Suprapubic skin (tissue), 4 donors: Measurements from ENCODE around the gene MYO9B. TPM values are rescaled to one million over a fixed set of nuclear protein-coding genes. Genes with fewer than 3 reads are reported as not detected.

Experiments used
- DNase-seq, 2 donors: peaks; one replicate each; pipeline ENCODE4 v3.0.0-alpha.2; 2019; ENCODE audit warnings: low spot score in 2 of 2
- H3K27ac ChIP-seq: fragments of 200-600 bp; sonication (generic); one replicate; pipeline ENCODE4 v1.5.1; 2019
- H3K27me3 ChIP-seq: fragments of 200-600 bp; sonication (generic); one replicate; pipeline ENCODE4 v1.5.1; 2019
- H3K36me3 ChIP-seq: fragments of 200-600 bp; sonication (generic); one replicate; pipeline ENCODE4 v1.5.1; 2019
- H3K4me1 ChIP-seq: fragments of 200-600 bp; sonication (generic); one replicate; pipeline ENCODE4 v1.5.1; 2019
- H3K4me3 ChIP-seq: fragments of 200-600 bp; sonication (generic); one replicate; pipeline ENCODE4 v1.5.1; 2019; ENCODE audit warnings: mild to moderate bottlenecking
- H3K9me3 ChIP-seq: fragments of 200-600 bp; sonication (generic); one replicate; pipeline ENCODE4 v1.5.1; 2019
- CTCF ChIP-seq, 2 donors: fragments of 200-600 bp in 1 of 2; fragments of 450-650 bp in 1 of 2; sonication (generic) in 1 of 2; IDR thresholded peaks; one replicate each; pipeline ENCODE4 v1.5.1; 2016 to 2019; ENCODE audit warnings: antibody characterized with exemption in 2 of 2, mild to moderate bottlenecking in 1 of 2, moderate library complexity in 1 of 2
- EP300 ChIP-seq: sonication (generic); formaldehyde crosslinking; IDR thresholded peaks from one replicate; pipeline ENCODE4 v1.6.1; 2017; ENCODE audit warnings: antibody characterized with exemption
- POLR2A ChIP-seq, 2 donors: fragments of 450-650 bp; IDR thresholded peaks; one replicate each; pipeline ENCODE4 v1.6.1; 2017; ENCODE audit warnings: antibody characterized with exemption in 2 of 2, mild to moderate bottlenecking in 2 of 2, moderate library complexity in 2 of 2
- POLR2AphosphoS5 ChIP-seq, 3 donors: sonication (generic); formaldehyde crosslinking; IDR thresholded peaks; one replicate each; pipeline ENCODE4 v1.6.1; 2017; ENCODE audit warnings: antibody characterized with exemption in 3 of 3
- WGBS: methylation state at CpG from one replicate; pipeline ENCODE4 v1.1.5; 2018; 5-methylcytosine and 5-hydroxymethylcytosine counted together
- total RNA-seq, 4 donors: library from RNA; depleted of rRNA; stranded (reverse); fragments of >200 nt; gene quantifications; one replicate each; pipeline ENCODE4 v1.1.0, GENCODE V29; 2016

The MYO9B gene
- total RNA-seq, 4 donors from 2014 or later = 43.6 to 99.9 (median 69.5) TPM

- WGBS = 87% methylated on average over 17 of the region's 17 CpGs
- Histone ChIP-seq H3K4me3 (no peak overlapping the region), H3K27me3 (no peaks in the 10 kb centered on the region), H3K9me3 (no peaks in the 10 kb centered on the region), H3K27ac (no peak overlapping the region), H3K4me1 (no peaks in the 10 kb centered on the region), H3K36me3 (peaks cover 90% of the 10 kb centered on the region)
- DNase-seq = no peak
- TF ChIP-seq CTCF (IDR thresholded peaks at IDR 0.05) (no peak), POLR2A (IDR thresholded peaks at IDR 0.05) (no peak), POLR2AphosphoS5 (IDR thresholded peaks at IDR 0.05) (no peak), EP300 (no peak)
Measured at GRCh38 chr19:17202713-17203112, 127.1 kb downstream of the MYO9B start.

- no peak overlapping the region for H3K27ac ChIP-seq
- H3K4me3 ChIP-seq = no peak overlapping the region
- TF ChIP-seq CTCF (IDR thresholded peaks at IDR 0.05) = peak; percentile 39 to 54
- TF ChIP-seq POLR2A (IDR thresholded peaks at IDR 0.05) = no peak
- TF ChIP-seq POLR2AphosphoS5 (IDR thresholded peaks at IDR 0.05) = no peak
- no peak for TF ChIP-seq EP300
- no peaks in the 10 kb centered on the region for H3K4me1 ChIP-seq
- whole genome bisulfite sequencing = 60% methylated on average over 11 of the region's 27 CpGs
- no peaks in the 10 kb centered on the region for H3K9me3 ChIP-seq
- no peaks in the 10 kb centered on the region for H3K27me3 ChIP-seq
- H3K36me3 ChIP-seq = peaks cover 88% of the 10 kb centered on the region
- DNase-seq = no peak
Measured at GRCh38 chr19:17205237-17206140, 129.9 kb downstream of the MYO9B start.

GRCh38 chr19:17206736-17207581 is 131.4 kb downstream of the MYO9B start:
- TF ChIP-seq CTCF (IDR thresholded peaks at IDR 0.05) (no peak), POLR2AphosphoS5 (IDR thresholded peaks at IDR 0.05) (no peak), EP300 (no peak), POLR2A (IDR thresholded peaks at IDR 0.05) (no peak)
- no peak for DNase-seq
- H3K36me3 ChIP-seq = peaks cover 88% of the 10 kb centered on the region
- H3K27ac ChIP-seq = no peak overlapping the region
- no peak overlapping the region for H3K4me3 ChIP-seq
- no peaks in the 10 kb centered on the region for H3K27me3 ChIP-seq
- WGBS = 95% methylated on average over 18 of the region's 25 CpGs
- H3K9me3 ChIP-seq = no peaks in the 10 kb centered on the region
- no peaks in the 10 kb centered on the region for H3K4me1 ChIP-seq

GRCh38 chr19:17209126-17210036 is 133.8 kb downstream of the MYO9B start:
- no peak for DNase-seq
- no peak overlapping the region for H3K4me3 ChIP-seq
- 74% methylated on average over 20 of the region's 28 CpGs for WGBS
- H3K27ac ChIP-seq = no peak overlapping the region
- H3K36me3 ChIP-seq = peaks cover 72% of the 10 kb centered on the region
- H3K27me3 ChIP-seq = no peaks in the 10 kb centered on the region
- no peak for TF ChIP-seq EP300
- no peak for TF ChIP-seq CTCF (IDR thresholded peaks at IDR 0.05)
- H3K9me3 ChIP-seq = no peaks in the 10 kb centered on the region
- H3K4me1 ChIP-seq = peaks cover under 1% of the 10 kb centered on the region
